NCI-H748 (cell line): ENCODE data around the gene ICE2.
"Not testable (repeated sequence)": the region's sequence is repeated elsewhere in the genome, so short reads cannot be mapped to it uniquely, and the experiment has no call there.

Experiments
- DNase-seq: peaks from one replicate; lab custom pipeline; 2025; ENCODE audit not compliant: unreplicated experiment; lab: John Stamatoyannopoulos, UW

Gene ICE2

DNA sequence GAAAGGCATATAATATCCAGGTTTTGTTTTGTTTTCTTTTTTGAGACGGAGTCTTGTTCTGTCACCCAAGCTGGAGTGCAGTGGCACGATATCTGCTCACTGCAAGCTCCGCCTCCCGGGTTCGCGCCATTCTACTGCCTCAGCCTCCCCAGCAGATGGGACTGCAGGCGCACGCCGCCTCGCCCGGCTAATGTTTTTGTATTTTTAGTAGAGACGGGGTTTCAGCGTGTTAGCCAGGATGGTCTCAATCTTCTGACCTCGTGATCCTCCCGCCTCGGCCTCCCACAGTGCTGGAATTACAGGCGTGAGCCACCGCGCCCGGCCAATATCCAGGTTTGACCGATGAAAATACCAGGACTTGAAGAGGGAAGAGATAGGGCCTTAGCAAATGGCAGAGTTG is 66.1 kb downstream of the ICE2 start:
- DNase-seq: not testable (repeated sequence)

DNA sequence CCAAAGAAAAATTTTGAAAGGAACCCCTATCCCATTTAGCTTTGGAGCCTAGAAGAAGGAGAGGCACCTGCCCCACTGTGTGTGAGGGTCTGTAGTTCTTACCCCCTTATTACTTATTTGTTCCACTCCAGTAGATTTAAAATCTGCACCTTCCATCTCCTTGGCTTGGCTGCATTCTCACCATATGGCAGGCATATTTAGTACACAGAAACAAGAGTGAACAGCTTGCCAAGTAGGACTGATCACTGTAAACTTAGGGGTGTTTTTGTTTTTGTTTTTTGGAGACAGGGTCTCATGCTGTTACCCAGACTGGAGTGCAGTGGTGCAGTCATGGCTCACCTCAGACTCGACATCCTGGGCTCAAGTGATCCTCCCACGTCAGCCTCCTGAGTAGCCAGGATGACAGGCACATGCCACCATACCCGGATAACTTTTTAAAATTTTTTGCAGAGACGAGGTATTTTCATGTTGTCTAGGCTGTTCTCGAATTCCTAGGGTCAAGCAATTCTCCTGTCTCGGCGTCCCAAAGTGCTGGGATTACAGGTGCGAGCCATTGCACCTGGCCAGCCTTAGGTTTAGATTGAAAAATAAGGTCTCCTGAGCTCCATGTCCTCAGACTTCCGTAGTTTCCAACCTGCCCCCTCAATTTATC is 67.0 kb downstream of the ICE2 start:
- DNase-seq: no peak

DNA sequence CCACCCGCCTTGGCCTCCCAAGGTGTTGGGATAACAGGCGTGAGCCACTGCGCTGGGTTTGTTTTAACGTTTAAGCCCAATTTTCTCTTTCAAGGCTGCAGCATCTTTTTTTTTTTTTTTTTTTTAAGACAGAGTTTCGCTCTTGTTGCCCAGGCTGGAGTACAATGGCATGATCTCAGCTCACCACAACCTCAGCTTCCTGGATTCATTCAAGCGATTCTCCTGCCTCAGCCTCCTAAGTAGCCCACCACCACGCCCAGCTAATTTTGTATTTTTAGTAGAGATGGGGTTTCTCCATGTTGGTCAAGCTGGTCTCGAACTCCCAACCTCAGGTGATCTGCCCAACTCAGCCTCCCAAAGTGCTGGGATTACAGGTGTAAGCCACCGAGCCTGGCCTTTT is 68.6 kb downstream of the ICE2 start:
- not testable (repeated sequence) for DNase-seq

DNA sequence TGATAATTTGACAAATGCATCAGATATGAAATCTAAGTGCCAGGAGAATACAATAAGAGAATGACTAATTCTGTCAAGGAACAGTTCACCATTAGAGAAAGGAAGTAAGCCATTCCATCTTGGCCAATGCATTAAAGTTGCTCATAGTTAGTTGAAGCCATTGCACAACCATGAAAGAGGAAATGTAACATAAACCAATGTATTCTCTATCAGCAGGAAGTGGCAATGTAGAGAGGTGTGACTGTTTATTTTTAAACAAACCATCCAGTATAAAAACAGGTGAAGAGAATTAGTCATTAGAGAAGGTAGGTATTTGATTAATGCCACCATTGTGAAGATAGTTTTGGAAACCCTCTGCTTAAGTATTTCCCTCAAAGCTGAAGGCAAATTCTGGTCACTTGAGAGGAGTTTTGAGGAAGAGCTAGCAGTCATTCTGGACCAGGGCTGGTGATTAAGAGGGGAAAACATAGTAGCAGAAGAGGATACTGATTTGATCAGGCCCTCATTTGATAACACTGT is 70.4 kb downstream of the ICE2 start:
- DNase-seq: peak; percentile 1

DNA sequence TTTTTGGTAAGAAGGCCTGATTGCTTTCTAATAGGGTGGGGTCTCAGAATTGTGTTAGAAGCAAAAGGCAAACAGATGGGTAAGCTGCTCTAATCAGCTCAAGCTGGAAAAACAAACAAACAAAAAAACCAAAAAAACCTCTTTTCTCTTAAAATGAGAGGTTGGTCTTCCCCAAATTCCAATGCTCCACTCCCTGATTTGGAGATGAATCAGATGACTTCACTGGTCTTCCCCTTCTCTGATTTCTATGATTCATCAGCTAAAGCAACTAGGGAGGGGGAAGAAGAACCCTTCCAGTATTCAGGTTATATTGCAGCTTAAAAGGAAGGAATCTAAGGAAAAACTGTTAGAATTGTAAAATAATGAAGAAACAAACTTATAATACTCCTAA is 71.5 kb downstream of the ICE2 start:
- DNase-seq: no peak

DNA sequence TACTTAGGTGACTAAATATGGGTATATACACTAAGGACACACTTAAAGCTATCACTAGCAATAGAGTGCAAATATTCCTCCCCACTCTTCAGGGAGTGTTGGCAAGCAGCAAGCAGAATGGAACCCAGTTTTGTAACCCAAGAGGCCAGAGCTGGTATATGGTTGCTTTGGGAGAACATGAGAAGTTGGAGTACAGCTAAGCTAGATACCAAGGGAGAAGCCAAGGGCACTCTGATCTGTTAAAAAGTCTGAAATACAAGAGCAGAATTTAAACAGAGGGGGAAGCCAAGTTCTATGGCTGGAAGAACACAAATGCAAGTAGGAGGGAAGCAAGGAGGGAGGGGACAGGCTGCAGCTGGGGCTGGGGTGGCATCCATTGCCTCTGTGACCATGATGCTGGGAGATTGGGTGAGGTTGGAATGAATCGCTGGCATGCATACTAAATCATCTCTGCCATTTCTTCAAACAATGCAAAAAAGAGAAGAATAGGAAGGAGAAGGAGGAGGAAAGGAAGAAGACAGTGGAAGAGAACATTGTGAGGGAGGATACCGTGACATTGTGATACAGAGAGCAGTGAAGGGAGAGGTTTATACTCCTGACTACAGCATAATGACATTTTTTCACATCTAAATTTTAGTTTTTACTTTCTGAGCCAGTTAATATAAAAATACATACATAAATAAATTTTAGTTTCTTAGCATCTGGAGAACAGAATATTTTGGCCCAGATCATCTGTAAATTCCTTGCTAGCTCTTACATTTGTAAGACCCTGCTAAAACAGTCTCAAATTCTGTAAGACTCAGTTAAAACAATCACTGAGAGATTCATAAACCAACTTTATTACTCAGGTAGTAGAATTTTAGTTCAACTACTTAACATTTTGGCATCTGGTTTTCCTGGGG is 72.2 kb downstream of the ICE2 start:
- DNase-seq: no peak

DNA sequence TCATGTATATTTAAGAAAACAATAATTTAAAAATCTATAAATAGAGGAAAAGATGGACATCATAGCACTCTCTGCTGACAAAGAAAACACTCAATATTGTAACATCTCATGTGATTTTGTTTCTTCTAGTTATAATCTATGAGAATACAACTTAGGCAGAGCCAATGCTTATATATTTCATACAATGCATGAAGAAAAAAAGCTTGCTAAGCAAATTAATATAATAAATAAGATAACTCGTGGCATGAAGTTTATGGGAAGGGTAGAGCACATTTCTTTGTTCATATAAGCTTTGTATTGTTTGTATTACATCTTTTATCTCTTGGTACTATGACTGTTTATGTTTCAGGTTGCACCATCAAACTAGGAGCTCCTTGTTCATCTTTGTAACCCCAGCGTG is 73.5 kb downstream of the ICE2 start:
- DNase-seq: no peak

DNA sequence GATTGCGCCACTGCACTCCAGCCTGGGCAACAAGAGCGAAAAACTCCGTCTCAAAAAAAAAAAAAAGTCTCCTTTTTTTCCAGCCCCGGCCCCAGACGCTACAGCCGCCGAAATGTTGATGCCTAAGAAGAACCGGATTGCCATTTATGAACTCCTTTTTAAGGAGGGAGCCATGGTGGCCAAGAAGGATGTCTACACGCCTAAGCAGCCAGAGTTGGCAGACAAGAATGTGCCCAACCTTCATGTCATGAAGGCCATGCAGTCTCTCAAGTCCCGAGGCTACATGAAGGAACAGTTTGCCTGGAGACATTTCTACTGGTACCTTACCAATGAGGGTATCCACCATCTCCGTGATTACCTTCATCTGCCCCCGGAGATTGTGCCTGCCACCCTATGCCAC is 74.6 kb downstream of the ICE2 start:
- DNase-seq: not testable (repeated sequence)

DNA sequence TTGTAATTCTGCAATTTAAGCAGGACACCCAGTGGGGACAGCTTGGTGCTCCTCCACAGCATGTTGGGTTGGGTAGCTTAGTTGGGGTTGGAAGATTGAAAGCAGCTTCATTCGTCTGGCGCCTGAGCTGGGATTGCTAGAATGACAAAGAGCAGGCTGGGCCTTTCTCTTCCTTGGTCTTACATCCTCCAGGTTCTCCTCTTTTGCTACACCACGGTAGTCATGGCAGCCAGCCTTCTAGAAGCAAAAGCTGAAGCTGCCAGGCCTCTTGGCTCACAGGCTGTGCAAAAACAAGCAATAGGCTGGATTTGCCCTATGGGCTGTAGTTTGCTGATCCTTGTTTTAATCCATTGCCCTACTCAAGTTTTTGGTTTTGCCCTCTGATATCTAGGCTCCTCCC is 78.0 kb downstream of the ICE2 start:
- DNase-seq: no peak

DNA sequence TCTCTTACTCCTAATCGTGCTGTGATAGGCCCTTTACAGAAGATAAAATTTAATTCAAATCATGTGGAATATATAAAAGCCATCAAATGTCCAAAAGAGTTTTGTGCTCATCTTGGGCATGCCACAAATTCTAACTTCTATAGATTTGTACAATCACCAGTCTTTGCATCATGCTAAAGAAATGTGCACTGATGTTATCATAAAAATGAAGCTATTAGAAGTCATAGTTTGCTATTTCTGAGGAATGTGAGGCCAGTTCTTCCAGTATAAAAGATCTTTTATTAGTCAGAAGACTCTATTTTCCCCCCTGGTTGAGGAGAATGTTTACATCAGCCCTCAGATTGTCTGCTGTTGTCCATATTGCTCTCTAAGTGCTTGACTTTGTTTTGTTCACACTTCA is 79.0 kb downstream of the ICE2 start:
- DNase-seq: no peak

DNA sequence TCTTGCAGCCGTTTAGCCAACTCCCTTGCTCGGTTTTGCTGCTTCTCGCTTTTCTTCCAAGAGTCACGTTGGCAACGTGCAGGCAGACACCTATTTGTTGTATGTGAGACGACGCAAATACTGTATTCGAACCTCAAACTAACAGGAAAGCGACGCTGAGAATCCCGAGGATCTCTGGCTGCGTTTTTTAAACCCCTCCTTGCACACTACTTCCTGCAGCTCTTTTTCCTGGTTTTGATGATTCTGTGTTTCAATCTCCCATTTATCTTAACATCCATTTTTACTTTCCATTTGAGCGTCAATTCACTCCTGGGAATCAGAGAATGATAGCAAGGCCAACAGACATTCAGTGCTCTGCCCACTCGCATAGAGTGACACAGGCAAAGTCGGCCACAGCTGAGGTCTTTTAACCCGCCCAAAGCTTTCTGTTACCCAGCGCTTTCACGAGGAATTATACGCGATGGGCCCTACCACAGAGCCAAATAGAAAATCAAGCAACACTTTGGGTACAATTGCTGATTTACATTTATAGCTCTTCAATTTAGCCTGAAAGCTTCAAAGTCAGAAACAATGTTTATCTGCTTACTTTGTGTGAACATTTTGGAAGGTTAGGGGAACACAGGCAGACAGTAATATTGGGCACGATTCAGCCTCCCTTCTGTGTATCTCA is 79.6 kb downstream of the ICE2 start:
- DNase-seq: no peak

DNA sequence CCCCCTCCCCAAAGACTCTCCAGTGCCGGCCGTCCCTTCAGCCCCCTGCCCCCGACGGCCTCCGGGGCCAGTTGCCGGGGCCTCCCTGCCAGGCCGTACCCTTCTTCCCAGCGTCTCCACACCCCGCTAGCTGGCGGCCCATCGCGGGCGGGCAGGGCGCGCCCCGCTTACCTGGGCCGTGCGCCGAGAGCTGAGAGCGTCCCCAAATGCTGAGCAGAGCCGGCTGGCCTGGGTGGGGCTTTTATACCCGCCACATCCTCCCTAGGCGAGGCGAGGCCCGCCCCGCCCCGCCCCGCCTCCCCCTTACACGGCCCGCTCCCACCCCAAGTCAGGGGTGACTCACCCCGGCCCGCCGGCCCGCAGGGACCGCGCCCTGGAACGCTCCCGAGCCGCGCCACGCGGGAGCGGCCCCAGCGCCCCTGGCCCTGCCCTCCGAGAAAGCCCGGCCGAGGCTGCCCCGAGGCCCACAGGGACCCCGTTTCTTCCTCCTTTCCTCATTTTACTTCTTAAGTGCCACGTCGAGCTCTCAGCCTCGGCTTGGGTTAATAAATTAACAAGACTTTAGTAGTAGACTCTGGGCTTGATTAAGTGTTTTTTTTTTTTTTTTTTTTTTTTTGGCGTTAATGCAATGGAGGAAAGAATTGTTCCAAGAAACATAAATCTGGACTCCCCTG is 81.0 kb downstream of the ICE2 start, which contains the start of gene ANXA2:
ANXA2 (minus strand) TSS at position 215 of the 674 bp plus-strand sequence. CDS start 11,911 bp downstream, outside the sequence.
- peak; percentile 35 for DNase-seq

DNA sequence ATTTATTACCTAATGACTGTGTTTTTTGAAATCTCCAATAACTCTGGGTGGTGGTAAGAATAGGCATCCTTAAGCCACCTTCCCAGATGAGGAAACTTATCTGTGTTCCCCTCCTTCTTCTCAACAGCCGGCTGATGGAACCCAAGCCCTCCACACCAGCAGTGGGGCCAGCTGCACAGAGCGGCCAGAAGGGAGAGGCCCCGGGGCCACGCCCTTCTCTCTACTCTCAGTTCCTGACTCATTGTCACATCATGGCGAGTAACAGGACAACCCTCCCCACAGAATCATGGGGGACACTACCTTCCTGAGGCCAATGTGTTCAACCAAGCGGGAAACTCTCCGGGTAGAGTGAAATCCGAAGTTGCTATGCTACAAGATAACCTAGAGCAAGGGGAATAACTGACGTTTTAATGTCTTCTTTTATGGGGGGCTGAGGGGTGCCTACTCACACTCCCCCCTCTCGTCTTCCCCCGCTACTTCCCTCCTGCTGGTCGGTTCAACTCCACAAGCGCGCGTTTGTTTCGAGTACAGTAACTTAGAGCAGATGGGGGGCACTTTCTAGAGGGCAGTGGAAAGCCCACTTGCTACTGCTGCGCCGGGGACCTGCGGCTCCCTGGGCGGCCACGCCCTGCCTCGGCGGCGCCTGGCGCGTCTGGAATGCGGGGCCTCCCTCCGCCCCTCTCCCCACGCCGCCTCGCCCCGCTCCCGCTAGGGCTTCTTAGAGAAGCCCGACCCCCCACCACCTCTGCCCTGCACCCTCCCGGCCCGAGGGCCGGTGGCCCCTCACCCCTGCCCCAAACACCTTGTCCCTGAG is 81.8 kb downstream of the ICE2 start:
- DNase-seq: peak; percentile 49

DNA sequence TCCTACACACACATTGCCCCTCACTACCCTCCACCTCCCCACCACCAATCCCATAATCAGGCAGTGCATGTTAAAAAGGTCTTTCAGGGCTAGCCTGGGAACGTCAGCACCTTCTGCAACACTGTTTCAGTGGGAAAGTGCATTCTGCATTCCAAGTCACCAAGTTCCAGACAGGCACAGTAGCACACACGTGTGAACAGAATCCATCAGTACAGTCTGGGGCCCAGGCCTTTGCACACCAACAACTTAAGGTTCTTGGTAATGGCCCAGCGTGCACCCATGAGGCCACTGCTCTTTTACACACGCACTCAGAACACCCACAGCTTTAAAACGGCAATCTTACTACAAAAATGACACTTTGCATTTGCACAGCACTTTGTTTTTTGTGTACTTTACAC is 82.4 kb downstream of the ICE2 start:
- no peak for DNase-seq

DNA sequence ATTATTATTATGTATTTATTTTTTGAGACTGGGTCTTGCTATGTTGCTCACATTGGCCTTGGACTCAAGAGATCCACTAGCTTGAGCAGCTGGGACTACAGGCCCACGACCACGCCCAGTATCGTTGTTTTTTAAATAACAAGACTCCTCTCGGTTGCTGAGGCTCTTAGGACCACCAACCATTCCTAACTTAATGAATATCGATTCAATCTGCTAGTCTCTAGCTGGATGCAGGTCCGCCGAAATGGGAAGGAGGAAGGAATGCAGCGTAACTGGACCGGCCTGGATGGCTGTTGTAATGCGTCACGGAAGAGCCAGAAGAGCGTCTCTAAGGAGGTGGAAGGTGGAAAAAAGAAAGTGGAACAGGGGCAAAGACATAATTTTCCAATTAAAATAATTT is 82.8 kb downstream of the ICE2 start:
- no peak for DNase-seq

DNA sequence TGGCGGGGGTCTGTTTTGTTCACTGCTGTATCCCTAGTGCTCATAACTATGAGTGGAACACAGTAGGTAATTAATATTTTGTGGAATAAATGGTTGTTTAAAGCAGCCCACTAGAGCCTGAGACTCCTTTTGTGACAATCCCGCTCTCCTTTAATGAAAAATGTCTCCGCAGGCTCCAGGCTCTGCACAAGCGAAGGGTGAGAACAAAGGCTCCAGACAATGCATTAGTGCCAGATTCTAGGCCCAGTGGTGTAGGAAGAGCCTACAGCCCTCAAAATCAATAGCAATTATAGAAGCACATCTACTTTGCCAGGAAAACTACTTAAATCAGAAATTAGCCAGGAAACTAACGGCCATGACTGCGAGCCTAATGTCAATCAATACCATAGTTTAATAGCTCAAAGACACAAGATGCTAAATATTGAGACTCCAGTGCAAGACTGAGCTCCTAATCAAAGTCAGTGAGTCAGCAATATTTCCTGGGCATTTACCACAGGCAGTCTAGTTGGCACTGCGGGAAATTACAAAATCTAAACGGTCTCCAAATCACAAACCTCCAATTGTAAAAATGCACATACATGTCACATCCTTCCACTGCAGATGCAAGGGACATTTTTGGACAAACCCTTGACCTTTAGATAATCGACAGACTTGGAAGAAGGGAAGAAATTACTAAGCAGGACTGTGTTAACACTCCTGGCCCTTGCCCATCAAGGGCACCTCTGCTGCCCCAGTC is 83.5 kb downstream of the ICE2 start:
- no peak for DNase-seq

DNA sequence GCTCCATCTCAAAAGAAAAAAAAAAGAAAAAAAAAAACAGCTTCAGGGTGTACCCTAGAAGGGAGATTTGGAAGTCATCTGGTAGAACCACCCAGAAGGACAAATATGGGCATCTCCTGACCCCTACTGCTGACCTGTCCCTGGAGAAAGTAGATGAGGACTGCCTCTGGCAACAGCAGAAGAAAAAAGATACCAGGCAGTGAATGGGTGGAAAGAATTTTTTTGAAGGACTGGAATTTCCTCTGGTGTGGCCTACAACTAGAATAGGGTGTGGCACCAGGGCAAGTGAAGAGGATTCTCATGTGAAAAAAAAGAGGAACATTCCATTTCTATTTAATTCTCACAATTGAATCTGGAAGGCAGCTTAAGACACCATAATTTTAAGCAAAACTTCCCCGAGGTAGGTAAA is 84.2 kb downstream of the ICE2 start:
- no peak for DNase-seq

DNA sequence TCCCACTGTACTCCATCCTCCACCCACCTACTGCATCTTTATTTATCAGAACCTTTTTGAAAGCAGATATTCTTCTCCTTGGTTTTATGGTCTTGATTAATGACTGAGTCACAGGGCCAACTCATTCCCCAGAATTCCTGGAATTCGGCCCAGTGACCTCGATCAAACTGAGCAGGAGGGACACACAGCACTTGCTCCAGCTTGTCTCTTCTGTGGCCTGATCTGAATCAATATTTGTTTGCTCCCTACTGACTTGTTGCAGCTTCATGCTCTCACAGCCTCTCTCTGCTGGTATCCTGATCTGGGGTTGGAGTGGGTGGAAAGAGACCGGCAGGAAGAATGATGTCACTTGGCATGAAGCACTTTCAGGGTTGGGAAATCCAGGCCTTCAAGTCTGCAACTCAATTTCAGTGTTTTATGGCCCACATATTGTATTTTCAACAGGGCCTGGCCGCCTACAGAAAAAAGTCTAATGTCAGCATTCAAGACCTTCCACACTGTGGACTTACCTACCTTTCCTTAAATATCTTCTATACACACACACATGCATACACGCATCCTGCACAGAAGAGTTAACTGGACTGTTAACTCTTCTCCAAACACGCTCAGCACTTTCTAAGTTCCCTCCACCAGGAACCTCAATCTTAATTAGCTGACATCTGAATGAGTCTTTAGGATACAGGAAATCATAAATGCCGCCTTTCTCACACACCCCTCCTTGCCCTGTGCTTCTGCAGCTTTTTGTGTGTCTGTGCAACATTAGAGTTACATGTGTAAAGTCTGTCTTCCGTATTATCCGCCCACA is 85.8 kb downstream of the ICE2 start:
- peak; percentile 18 for DNase-seq

DNA sequence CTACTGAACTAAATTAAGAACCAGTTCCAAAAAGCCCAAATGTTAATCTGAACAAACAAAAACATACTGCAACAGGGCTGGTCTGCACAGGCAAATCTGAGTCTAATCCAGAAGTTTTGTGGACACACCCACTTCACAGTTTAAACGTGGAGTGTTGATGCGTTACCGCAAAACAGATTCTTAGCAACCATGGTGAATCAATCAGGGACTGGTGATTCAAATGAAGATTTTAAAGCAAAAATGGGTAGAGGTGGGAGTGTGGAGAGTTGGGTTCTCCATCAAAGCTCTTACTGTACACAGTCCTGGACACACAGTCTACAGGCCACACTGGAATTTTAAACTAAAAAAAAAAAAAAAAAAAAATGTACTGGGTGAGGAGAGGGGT is 86.3 kb downstream of the ICE2 start:
- DNase-seq: peak; percentile 36
